Occipital lobe (tissue), 2 donors: ENCODE data around the gene CEP164. TPM values are rescaled to one million over a fixed set of nuclear protein-coding genes. Genes with fewer than 3 reads are reported as not detected.
"Not testable (repeated sequence)": the region's sequence is repeated elsewhere in the genome, so short reads cannot be mapped to it uniquely, and the experiment has no call there.

Source experiments
- DNase-seq: peaks from one replicate; lab custom pipeline; 2025; lab: John Stamatoyannopoulos, UW
- total RNA-seq: library from RNA; depleted of rRNA; stranded (reverse); fragments of >200 nt; gene quantifications from one replicate; pipeline ENCODE4 v1.2.3, GENCODE V29; 2014

Gene CEP164
- total RNA-seq, 1 donor from 2014 or later = 19.5 TPM

- DNase-seq = no peak
These were observed 64.5 kb downstream of the CEP164 start for GRCh38 chr11:117392001-117392690.

GRCh38 chr11:117392979-117393378 lies 65.3 kb downstream of the CEP164 start:
- no peak for DNase-seq

- no peak for DNase-seq
These were observed 66.7 kb downstream of the CEP164 start for GRCh38 chr11:117394221-117394925.

GRCh38 chr11:117395476-117395875 lies 67.8 kb downstream of the CEP164 start:
- no peak for DNase-seq

- DNase-seq = no peak
These were observed 69.3 kb downstream of the CEP164 start for GRCh38 chr11:117396970-117397369.

GRCh38 chr11:117398618-117399017 lies 71.0 kb downstream of the CEP164 start:
- DNase-seq = not testable (repeated sequence)

GRCh38 chr11:117399100-117399840 lies 71.6 kb downstream of the CEP164 start:
- DNase-seq = not testable (repeated sequence)

- not testable (repeated sequence) for DNase-seq
These were observed 78.2 kb downstream of the CEP164 start for GRCh38 chr11:117405898-117406297.

GRCh38 chr11:117407016-117407415 lies 79.4 kb downstream of the CEP164 start:
- DNase-seq = no peak

GRCh38 chr11:117408356-117408755 lies 80.7 kb downstream of the CEP164 start:
- no peak for DNase-seq

- no peak for DNase-seq
These were observed 81.9 kb downstream of the CEP164 start for GRCh38 chr11:117409511-117409910.

- no peak for DNase-seq
These were observed 82.6 kb downstream of the CEP164 start for GRCh38 chr11:117410238-117410637.

GRCh38 chr11:117410861-117411710 lies 83.4 kb downstream of the CEP164 start:
- DNase-seq = no peak

- DNase-seq = no peak
These were observed 84.1 kb downstream of the CEP164 start for GRCh38 chr11:117411736-117412135.

- DNase-seq = no peak
These were observed 84.5 kb downstream of the CEP164 start for GRCh38 chr11:117412176-117412575.

GRCh38 chr11:117412653-117413275 lies 85.1 kb downstream of the CEP164 start:
- no peak for DNase-seq

- DNase-seq = no peak
These were observed 86.0 kb downstream of the CEP164 start for GRCh38 chr11:117413616-117414015.

GRCh38 chr11:117414724-117415123 lies 87.1 kb downstream of the CEP164 start:
- DNase-seq = no peak

GRCh38 chr11:117415358-117415896 lies 87.8 kb downstream of the CEP164 start:
- no peak for DNase-seq

- DNase-seq = no peak
These were observed 89.7 kb downstream of the CEP164 start for GRCh38 chr11:117417342-117417741.

GRCh38 chr11:117417856-117418255 lies 90.2 kb downstream of the CEP164 start:
- no peak for DNase-seq
